HCT116 (cell line): Measurements from ENCODE around the gene RHOU.

Experiments
- CTCF ChIP-seq, 3 experiments: fragments of 200-600 bp in 1 of 3; sonication (generic) in 1 of 3; IDR thresholded peaks in 2 of 3; conservative IDR thresholded peaks in 1 of 3; 2 replicates each; pipeline ENCODE4 v1.5.1; 2012 to 2017; ENCODE audit warnings: low read depth in 2 of 3, low read length in 2 of 3, antibody characterized with exemption in 1 of 3, borderline replicate concordance in 1 of 3, control low read depth in 1 of 3, mild to moderate bottlenecking in 1 of 3, mixed read lengths in 1 of 3, mixed run types in 1 of 3, moderate library complexity in 1 of 3; ENCODE audit not compliant: insufficient read depth in 1 of 3
- EGR1 ChIP-seq: IDR thresholded peaks from 2 replicates; pipeline ENCODE4 v1.6.1; 2012; ENCODE audit warnings: low read depth
- EZH2 ChIP-seq: fragments of 200-600 bp; sonication (generic); IDR thresholded peaks from 2 replicates; pipeline ENCODE4 v1.6.1; 2017; ENCODE audit warnings: antibody characterized with exemption, mixed run types
- EZH2phosphoT487 ChIP-seq: fragments of 200-600 bp; IDR thresholded peaks from 2 replicates; pipeline ENCODE4 v1.6.1; 2018; ENCODE audit warnings: antibody characterized with exemption, borderline replicate concordance
- FOSL1 ChIP-seq: IDR thresholded peaks from 2 replicates; pipeline ENCODE4 v1.6.1; 2012; ENCODE audit warnings: low read depth
- POLR2A ChIP-seq: IDR thresholded peaks from 2 replicates; pipeline ENCODE4 v1.7.0; 2011; ENCODE audit warnings: borderline replicate concordance; ENCODE audit not compliant: insufficient read depth, insufficient read length; ENCODE audit errors: extremely low read depth
- POLR2AphosphoS5 ChIP-seq: IDR thresholded peaks from 2 replicates; pipeline ENCODE4 v1.6.1; 2011; ENCODE audit warnings: mild to moderate bottlenecking, low read depth, low read length, moderate library complexity
- REST ChIP-seq: IDR thresholded peaks from 2 replicates; pipeline ENCODE4 v1.6.1; 2012; ENCODE audit warnings: low read depth
- SP1 ChIP-seq: IDR thresholded peaks from 2 replicates; pipeline ENCODE4 v1.6.1; 2012; ENCODE audit warnings: low read depth
- TCF7L2 ChIP-seq: IDR thresholded peaks from 2 replicates; pipeline ENCODE4 v1.7.0; 2011; ENCODE audit warnings: borderline replicate concordance, inconsistent platforms; ENCODE audit not compliant: insufficient read depth, insufficient read length; ENCODE audit errors: extremely low read depth
- YY1 ChIP-seq: IDR thresholded peaks from 2 replicates; pipeline ENCODE4 v1.6.1; 2011; ENCODE audit warnings: low read length, low read depth, moderate library complexity, mild to moderate bottlenecking; ENCODE audit not compliant: insufficient replicate concordance; ENCODE audit errors: extremely low read depth
- ZFX ChIP-seq: fragments of 450-650 bp; IDR thresholded peaks from 2 replicates; pipeline ENCODE4 v1.6.1; 2017
- TF ChIP-seq, protein P1 (sequence below): IDR thresholded peaks from 2 replicates; pipeline ENCODE4 v1.6.1; 2012

GRCh38 chr1:228691926-228692325 is 43.4 kb upstream of the RHOU start:
- TF ChIP-seq ZFX (no peak), EZH2 (no peak), CTCF (IDR thresholded peaks at IDR 0.05 in 2 of 3, conservative IDR thresholded peaks at IDR 0.05 in 1 of 3; ENCODE audit: borderline replicate concordance in 1 of 3, insufficient read depth in 1 of 3, low read depth in 2 of 3, low read length in 2 of 3) (peak; percentile 39 to 80 (median 65)), EGR1 (no peak), TCF7L2 (no peak), EZH2phosphoT487 (no peak), FOSL1 (no peak), REST (no peak), SP1 (no peak), POLR2AphosphoS5 (no peak), YY1 (no peak), POLR2A (no peak)
- TF ChIP-seq, protein P1, sequence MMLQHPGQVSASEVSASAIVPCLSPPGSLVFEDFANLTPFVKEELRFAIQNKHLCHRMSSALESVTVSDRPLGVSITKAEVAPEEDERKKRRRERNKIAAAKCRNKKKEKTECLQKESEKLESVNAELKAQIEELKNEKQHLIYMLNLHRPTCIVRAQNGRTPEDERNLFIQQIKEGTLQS = no peak
